GM21515 (cell line): Measurements from ENCODE around the gene LSM6.

Source experiments
- ATAC-seq: cut with Tn5 transposase; IDR thresholded peaks from one replicate; pipeline ENCODE4 v1.9.1; 2021; ENCODE audit not compliant: unreplicated experiment

The LSM6 gene

DNA sequence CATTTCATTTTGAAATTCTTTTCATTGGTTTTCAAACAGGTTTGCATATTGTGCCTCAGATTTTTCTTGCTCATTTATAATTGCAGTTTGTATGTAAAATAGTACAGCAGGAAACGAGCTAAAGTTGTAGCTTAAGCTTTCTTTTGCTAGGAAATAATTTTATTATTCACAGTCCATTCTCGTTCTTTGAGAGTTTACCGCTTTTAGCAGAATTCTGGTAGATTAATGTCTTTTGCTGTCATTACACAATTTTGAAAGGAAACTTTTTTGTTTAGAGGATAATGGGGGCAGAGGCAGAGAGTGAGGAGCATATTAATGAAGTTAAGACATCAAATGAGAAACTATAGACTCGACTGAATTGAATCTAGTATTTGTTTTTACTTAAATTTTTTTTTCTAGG, 10.5 kb downstream of the LSM6 start:
- no peak for ATAC-seq

DNA sequence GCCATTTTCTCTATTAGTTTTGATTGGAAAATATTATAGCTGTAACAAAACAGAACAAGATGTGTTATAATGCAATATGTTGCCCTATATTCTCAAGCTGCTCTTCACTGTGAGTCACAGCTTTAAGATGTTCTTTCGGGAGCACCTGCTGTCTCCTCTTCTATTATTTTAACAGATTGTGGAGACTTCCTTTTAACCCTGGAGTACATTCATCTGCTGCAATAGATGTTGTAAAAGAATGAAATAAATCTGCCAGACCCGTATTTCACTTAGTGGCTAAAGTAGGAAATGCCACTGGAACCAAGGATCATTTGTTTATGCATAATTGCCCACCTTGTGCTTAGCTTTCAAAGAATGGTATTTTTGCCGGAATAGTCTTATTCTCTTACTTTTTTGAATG, 11.1 kb downstream of the LSM6 start:
- ATAC-seq, result no peak

DNA sequence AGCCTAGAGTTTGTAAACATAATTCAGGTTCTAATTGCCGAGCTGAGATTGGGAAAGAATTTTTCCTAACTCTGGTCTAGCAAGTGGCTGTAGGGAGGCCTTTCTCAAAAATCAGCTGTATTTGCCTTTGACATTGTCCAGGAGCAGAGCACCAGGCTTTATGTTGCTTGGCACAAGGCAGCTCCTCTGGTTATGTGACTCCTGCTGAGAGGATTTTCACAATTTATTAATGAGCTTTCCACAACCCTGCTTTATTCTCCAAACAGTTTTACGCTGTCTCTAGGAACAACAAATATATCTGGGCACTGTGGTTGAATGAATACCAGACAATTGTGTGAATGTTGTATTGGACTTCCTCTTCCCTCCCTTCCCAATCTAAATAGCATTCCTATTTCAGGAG, 14.9 kb downstream of the LSM6 start:
- ATAC-seq, result no peak

DNA sequence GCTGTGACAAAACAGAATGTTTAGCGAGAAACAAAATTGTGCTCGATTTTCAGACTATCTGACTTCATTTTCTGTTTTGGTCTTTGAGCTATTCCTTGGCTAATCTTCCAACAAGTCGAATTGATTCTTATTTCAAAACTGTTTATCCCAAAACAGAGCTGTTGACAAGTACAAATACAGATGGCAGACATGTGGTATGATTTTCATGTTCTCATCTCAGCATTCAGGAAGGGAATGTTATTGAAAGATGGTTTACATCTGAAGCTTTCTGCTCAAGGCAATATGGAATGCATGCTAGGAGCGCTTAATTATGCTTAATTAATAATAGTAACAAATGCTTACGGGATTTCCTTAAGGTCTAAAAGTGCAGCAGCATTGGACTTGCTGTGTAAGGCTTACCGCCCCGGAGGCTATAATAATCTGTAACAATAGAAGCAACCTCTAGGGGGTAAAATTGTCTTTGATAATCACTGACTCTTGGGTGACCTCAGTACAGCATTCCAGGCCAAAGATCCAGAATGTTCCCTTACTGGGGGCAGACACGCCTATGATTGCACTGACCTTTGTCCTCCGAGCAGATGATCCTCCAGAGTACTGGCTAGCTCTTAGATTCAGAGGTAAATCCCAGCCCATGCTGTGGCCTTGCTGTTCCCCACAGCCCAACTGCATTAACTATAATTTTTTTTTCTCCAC, 16.4 kb downstream of the LSM6 start:
- ATAC-seq, result no peak

DNA sequence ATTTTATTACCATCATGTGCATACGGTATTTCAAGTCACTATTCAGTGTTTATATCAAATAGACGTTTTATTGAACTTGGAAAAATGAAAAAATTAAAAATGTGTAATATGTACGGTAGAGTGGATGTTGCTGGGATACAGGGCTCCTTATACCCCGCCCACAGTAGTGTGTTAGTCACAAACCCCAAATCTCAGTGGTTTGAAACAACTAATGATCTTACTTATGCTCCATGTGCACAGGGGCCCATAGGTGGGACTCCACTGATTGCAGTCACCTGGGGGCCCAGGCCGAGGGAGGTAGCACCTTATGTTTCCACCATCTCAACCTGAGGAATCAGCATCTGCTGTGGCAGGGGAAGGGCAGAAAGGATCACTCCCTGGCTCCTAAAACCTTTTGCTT, 18.1 kb downstream of the LSM6 start:
- ATAC-seq, result no peak

DNA sequence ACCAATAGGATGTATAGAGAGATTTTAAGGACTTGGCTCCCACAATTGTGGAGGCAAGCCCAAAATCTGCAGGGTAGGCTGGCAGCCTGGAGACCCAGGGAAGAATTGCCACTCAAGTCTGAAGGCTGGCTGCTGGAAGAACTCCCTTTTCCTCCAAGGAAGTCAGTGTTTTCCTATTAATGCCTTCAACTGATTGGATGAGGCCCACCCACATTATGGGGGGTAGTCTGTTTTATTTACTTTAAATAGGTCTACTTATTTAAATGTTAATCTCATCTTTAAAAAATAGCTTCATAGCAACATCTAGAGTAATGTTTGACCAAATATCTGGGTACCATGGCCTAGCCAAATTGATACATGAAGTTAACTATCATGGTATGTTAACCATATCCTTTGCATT, 18.7 kb downstream of the LSM6 start:
- ATAC-seq, result no peak

DNA sequence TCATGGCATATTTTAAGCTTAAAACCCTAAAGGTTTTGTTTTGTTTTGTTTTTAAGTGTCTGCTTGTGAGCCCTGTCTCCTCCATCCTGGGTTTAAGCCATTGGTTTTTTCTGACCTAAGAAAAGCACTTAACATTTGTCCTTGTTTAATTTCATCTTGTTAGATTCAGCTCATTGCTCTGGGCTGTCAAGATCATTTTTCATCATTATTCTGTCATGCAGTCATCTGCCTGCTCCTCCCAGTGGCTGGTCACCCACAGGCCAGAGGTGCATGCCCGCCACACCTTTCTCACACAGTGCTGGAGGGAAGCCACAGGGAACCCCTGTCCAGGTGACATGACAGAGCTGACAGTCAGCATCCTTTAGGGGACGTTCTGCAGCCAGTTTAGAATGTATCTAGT, 27.1 kb downstream of the LSM6 start:
- ATAC-seq, result no peak

DNA sequence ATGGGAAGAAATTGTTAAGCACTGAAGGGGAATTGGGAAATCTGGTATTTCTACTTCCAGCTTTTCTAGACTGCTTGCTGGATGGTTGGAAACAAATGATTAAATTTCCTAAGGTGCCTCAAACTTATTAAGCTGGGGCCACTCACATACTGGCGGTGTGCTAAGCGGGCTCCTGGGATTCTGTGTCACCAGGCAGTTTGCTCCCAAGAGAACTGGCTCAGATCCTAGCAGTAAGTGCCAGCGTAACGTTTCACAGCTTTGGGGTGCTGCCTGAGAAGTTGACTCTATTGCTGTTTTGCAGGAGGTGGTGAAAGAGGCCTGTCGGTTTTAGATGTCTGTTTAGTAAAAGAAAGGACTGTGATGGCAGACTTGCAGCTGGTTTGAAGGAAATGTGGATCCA, 31.9 kb downstream of the LSM6 start:
- no peak for ATAC-seq

DNA sequence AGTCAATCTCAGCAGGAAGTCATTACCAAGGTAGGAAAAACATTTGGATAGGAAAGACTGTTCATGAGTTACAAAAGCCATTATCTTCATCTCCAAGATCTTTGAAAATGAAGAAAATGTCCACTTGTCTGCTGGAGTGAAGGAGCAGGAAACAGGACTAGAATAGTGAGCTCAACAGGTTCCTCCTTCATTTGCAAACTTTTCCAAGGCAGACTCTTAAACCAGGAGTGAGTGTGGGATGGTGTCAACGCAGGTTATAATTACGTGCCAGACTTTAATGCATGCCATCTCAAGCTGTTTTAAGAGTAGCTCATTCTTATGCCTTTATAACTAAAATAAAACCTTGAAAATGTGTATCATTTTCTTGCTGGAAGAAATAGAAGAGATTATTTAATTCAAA, 35.4 kb downstream of the LSM6 start:
- ATAC-seq, result no peak

DNA sequence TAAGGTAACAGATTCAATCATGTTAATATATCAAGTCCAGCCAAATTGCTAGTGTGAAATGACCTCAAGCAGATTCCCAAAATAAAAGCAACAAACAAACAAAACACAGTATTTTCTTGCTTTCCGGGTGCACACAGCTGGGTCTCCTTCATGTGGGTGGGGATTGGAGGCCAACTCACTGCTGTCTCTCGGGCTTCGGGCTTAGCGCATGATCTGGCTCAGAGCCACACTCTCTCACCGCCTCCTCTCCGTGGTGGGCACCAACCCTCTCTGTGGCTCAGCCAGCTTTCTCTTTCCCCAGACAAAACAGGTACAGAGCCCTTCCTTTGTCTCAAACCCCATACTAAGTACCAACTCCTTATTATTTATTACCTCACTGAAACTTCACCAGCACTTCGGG, 35.9 kb downstream of the LSM6 start:
- no peak for ATAC-seq

DNA sequence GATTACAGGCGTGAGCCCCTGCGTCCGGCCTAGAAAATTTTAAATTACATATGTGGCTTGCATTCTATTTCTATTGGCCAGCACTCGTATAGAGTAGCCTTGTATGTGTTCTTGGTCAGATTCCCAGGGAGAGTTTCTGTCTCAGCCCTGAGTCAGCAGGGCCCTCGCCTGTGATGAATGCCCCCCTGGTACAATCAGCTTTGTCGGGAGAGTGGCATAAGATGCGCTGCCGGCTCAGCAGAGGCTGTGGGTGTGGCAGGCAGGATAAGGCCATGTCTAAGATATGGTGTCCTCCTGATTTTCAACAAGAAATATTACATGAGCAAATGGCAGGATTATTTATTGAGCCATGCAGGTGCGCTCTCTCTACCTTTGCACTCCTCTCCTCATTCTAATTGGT, 37.3 kb downstream of the LSM6 start:
- no peak for ATAC-seq

DNA sequence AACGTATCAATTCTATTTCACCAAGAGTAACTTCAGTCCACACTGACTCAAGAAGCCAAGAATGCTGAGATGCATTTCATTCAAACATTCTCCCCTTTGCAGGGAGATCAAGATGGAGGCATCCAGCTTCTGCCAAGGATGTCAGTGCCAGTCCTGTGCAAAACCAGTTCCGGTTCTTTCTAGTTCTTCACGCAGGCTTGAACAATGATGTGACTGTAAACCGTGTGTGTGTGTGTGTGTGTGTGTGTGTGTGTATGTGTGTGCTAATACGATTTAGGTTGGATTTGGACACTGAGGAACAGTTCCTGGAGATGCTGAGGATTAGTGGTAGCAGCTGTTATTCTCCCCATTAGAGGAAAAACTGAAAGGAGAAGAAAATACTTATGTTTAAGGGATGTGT, 38.7 kb downstream of the LSM6 start, which contains the start of gene REELD1:
TSS of gene REELD1 (plus strand) at position 301 of the 400 bp plus-strand sequence. CDS start 2,415 bp downstream, outside the sequence.
- ATAC-seq, result no peak

DNA sequence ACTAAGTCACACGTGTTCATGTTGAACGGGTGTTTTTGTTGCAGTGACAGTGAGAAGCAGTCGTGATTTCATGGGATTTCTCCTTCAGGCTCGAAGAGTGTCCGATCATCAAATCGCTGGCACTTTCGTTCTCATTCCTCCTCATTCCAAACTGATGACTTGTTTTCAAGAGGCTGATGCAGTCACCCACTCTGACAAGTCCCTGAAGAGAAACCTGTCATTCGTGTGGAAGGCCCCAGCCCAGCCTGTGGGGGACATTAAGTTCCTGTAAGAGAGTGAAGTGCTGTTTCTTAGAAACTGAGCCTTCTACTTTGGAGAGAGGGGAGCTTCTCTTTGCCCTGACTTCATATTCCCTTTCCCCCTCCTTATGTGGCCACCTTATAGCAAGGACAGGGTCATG, 46.8 kb downstream of the LSM6 start:
- ATAC-seq, result no peak

DNA sequence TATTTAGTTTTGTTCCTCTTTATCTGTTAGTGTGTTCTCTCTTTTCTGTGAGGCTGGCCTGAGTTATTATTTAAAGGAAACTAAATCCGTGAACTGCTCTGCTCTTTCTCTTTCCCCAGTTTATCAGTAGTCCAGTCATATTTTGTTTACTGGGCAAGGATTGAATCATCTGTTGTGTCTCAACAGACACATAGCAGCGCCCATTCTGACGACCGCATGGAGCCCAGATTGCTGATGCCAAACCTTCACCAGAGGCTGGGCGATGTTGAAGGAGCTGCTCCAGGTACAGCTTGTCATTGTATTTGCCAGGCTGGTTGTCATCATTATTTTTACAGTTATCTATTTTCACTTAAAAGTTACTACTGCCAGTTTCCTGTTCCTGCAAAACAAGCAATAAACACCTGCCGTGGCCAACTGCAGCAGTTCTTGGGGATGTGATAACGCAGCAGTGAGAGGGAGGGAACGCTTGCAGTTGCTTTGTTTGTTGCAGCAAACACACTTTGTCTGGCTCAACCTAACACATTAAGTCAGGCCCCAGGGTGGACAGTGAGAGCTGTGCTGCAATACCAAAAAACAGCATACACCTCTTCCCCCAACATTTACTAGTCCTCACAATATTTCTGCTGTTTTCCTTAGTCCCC, 48.9 kb downstream of the LSM6 start:
- no peak for ATAC-seq

DNA sequence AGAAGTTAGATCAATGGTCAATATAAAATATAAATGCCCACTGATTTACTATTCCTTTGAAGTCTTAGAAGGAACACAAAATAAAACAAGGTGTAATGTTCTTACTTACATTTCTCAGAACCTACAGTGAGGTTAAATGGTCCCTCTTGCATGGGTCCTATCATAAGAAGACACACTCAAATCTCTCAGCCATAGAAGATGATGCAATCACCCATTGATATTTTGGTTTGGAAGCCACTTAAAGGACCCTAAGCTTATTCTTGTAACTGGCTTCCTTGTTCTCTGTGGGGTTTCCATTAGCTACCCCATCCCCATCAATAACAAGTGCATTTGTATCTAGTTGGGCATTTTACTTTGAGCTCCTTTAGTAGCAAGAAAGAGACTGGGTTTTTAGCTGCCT, 53.9 kb downstream of the LSM6 start:
- no peak for ATAC-seq

DNA sequence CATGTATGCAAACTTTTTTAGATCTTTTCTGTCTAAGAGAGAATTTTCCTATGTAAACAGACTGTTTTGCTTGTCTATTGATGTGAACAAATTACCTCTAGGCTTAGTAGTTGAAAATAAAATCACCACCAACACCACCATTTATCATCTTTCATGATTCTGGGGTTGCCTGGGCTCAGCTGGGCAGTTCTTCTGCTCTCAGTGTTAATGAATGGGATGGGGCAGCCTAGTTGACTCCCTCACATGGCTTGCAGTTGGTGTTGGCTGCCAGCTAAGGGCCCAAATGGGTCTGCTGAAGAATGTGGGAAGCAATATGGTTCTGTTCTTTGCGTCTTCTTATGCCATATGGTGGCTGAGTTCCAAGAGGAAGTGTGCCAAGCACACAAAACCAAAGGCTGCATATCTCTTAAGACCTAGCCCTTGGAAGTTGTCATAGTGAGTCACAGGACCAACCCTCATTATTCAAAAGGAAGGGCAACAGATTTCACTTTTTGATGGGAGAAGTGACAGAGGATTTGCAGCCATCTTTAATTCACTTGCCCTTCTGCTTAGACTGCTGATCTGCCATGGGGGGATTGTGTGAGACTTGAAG, 56.7 kb downstream of the LSM6 start:
- ATAC-seq, result no peak

DNA sequence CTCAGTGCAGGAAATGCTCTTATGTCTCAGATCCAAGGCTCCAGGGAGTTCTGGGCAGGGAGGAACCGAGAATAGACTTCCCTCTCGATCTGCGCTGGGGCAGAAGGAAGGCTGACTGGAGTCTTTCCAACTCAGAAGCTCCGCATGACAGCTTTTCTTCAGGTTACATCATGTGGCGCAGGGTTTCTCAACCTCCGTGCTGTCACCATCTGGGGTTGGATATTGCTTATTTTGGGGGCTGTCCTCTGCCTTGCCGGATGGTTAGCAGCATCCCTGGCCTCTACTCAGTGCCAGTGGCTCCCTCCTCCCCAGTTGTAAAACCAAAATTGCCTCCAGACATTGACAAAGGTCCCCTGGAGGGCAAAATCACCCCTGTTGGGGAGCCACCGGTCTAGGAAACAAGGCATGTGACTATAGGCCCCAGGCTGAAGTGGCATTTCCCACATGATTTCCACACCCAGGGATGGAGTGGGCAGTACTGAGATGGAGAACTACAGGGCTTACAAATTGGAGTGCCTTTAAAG, 60.2 kb downstream of the LSM6 start:
- no peak for ATAC-seq

DNA sequence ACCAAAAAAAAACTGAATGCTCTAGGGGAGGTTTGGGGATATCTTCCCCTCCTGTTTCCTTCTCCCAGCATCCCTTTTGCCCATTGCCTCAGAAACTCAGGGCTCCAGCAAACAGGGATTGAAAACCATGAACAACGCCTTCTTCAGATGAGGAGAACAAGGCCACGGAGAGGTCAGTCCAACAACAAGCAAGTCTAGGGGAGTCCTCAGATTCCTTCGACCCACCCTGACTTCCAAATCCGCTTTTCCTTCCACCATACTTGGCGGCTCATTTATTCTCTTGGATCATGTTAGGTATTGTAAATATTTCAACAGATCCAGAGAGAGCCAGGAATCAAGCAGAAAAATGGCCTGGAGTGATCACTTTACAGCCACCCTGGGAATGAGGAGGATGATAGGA, 60.7 kb downstream of the LSM6 start:
- no peak for ATAC-seq

DNA sequence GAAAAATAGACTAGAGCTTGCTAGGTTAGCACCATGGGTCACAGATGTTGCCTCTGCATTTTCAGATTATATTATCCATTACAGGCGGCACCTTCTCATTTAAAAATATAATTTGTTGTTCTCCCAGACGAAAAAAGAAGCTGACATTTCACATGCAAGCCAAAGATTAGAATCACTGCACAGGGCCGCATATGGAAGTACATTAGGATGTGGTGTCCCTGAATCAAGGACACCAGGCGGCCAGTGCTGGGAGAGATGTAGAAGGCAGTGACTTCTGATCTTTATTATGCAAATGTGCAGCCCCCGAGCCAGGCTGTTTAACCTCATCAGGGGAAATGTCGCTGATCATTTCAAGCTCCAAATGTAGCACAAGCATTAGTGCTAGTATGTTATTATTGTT, 61.6 kb downstream of the LSM6 start:
- ATAC-seq, result no peak

DNA sequence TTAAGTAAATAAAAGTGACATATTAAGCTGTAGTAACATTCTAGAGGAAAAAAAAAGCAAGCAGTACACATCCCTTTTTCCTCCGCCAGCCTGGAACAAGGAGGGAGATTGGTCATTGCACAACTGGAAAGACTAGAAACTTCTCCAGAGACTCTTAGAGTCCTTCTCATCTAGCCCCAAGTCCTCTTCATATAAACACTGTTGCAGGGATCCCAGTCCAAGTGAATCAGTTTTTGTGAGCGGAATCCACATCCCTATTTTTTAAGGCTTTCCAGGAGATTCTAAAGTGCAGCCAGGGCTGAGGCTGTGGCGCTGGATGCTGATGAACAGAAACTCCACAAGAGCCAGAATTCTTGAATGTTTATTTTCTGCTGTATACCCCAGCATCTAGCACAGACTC, 62.6 kb downstream of the LSM6 start:
- ATAC-seq, result no peak
